GM18873 (cell line): Measurements from ENCODE around the gene HELT.

Experiments
- ATAC-seq: cut with Tn5 transposase; IDR thresholded peaks from one replicate; pipeline ENCODE4 v1.9.1; 2021; ENCODE audit warnings: mild to moderate bottlenecking, moderate library complexity, moderate number of reproducible peaks; ENCODE audit not compliant: unreplicated experiment, low FRiP score

Gene HELT

DNA sequence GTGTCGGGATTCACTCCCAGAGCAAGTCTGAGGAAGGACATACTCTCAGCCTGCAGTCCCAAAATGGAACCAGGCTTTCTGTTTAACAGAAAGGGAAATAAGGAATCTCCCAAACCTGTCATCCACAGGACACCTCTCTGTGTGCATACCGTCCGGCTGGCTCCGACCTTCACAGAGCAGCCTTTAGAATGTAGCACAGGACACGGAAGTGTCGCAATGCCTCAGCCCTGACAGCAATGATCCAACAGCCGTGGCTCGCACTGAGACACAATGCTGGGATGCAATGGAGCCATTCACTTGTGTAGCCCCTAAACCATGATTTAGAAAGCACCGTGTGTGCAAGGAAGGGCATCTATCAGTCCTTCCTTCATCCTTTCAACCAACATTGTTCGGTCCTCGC lies 15.5 kb upstream of the HELT start:
- no peak for ATAC-seq

DNA sequence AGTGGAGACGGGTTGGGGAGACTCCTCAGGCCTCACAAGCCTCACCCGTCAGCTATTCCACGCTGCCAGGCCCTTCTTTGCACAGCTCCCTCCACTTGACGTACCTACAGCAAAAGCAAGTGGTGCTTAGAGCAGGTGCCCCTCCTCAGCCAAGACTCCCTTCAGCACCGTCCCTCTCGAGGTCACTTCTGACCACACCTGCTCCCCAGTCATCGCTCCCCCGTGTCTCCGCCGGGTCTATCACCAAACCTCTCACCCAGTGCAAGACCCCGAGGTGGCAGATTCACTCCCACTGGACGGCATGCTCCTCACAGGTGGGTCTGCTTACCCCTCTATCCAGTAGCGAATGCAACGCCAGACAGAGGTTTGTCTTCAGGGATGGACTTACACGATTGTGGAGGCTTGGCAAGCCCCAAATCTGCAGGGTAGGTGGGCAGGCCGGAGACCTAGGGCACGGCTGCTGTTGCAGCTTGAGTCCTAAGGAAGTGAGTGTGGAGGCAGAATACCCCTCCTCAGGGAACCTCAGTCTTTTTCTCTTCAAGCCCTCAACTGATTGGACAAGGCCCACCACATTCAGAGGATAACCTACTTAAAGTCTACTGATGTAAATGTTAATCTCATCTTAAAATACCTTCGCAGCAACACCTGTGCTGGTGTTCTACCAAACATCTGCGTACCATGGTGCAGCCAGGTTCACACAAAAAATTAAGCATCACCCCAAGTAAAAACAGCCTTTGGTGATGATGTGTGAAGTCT lies 14.5 kb upstream of the HELT start:
- ATAC-seq, result no peak

GRCh38 chr4:185004562-185005218 lies 13.6 kb upstream of the HELT start:
- ATAC-seq, result peak; percentile 14

- peak; percentile 79 for ATAC-seq
These were observed 13.0 kb upstream of the HELT start for GRCh38 chr4:185005219-185005819.

- no peak for ATAC-seq
These were observed 6.9 kb upstream of the HELT start for GRCh38 chr4:185011408-185011807.

GRCh38 chr4:185013417-185014125 lies 4.7 kb upstream of the HELT start:
- no peak for ATAC-seq

GRCh38 chr4:185015108-185015507 lies 3.2 kb upstream of the HELT start:
- no peak for ATAC-seq

DNA sequence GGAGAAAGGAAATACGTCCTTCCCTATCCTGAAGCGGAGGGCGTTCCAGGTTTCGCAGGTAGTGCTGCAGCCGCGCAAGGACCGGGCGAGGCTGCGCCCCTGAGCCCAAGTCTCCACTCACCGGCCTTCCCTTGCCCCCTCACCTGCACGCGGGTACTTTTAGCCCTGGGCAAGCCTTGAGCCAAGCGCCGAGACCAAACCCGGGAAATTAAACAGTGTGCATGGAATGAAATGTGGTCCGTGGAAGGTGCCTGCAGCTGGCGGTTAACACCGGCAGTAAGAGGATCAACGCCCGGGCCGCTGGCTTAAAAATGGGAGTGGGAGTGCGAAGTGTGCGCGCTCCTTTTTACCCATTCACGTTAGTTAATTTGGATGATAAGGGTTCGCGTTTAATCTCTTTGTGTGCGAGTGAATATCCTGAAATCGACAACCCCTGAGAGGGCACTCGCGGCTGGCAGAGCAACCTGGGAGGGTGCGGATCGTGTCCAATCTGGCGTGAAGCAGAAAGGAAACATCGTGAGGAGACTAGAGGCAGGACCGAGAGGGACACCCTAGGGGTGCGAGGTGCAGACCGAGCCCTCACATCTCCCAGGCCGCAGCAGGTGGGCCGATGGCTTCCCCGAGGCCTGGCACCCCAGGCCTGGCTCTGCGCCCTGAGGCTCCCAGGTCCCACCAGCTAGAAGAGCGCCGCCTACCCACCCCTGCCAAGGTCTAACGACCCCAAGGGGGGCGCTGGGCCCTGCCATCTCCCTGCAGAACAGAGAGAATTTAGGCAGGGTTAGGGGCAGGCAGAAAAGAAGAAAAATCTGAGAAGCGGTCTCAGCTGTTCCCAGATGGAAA lies 2.0 kb upstream of the HELT start:
- ATAC-seq, result no peak

- ATAC-seq, result no peak
These were observed 1.1 kb upstream of the HELT start for GRCh38 chr4:185016946-185017758.

GRCh38 chr4:185018834-185019455 lies 655 bp downstream of the HELT start:
- no peak for ATAC-seq

- no peak for ATAC-seq
These were observed 1.4 kb downstream of the HELT start for GRCh38 chr4:185019456-185020292.

DNA sequence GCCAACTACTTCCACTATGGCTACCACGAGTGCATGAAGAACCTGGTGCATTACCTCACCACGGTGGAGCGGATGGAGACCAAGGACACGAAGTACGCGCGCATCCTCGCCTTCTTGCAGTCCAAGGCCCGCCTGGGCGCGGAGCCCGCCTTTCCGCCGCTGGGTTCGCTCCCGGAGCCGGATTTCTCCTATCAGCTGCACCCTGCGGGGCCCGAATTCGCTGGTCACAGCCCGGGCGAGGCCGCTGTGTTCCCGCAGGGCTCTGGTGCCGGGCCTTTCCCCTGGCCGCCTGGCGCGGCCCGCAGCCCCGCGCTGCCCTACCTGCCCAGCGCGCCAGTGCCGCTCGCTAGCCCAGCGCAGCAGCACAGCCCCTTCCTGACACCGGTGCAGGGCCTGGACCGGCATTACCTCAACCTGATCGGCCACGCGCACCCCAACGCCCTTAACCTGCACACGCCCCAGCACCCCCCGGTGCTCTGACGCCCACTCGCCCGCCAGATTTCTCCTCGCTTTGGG lies 2.1 kb downstream of the HELT start:
- ATAC-seq, result no peak

GRCh38 chr4:185020863-185021761 lies 2.8 kb downstream of the HELT start:
- ATAC-seq, result no peak

- no peak for ATAC-seq
These were observed 5.2 kb downstream of the HELT start for GRCh38 chr4:185023471-185023870.

DNA sequence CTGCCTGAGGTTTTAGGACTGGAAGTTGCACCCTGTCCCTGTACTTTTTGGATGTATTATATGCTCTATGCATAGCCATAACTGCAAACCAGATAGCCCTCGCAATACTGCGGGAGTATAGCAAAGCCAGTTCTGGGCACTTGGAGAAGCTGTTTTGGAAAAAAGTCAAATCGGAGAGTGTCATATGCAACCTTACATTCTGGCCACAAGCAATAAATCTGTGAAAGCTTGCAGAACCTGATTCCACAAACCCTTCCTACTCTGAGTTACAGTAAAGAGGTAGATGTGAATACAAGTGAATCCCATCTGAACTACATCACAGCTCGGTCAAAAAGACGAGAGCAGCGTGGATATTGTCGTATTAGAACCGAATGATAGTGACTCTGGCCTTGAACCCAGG lies 10.3 kb downstream of the HELT start:
- ATAC-seq, result no peak

DNA sequence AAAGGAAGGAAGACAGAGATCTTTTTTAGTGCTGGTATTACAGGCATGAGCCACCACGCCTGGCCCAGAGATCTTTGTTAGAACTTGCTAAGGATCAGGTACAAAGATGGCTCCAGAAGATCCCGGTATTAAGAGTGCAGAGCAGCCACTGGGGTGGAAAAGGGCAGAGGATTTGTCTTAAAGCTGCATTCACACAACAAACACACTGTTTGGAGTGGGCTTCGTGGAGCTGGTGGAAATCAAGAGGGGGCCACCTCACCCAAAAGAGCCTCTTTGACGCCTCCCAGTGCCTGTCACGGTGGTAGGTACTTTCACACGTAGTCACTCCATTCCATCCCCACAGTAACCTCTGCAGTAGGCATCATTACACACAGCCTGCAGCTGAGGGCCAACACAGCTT lies 13.3 kb downstream of the HELT start:
- no peak for ATAC-seq

DNA sequence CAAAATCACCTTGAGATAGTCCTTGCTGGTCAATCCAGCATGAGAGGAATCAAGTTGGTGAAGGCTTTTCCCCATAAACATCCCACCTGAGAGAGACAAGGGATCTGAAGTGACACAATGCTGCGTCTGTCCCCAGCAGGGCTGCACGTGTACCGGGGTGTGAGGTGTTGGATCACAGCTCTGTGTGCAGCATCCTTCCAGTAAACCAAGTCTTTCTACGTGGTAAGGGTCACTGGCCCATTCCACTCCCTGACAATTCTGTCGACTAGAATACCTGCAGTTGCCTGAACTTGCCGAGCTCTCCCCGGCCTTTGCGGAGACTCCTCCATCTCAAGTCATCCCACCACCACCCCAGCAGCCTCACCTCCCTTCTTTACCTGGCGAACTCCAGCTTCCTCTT lies 14.8 kb downstream of the HELT start:
- no peak for ATAC-seq
